ENCODE data around the gene IL5RA.

DNA sequence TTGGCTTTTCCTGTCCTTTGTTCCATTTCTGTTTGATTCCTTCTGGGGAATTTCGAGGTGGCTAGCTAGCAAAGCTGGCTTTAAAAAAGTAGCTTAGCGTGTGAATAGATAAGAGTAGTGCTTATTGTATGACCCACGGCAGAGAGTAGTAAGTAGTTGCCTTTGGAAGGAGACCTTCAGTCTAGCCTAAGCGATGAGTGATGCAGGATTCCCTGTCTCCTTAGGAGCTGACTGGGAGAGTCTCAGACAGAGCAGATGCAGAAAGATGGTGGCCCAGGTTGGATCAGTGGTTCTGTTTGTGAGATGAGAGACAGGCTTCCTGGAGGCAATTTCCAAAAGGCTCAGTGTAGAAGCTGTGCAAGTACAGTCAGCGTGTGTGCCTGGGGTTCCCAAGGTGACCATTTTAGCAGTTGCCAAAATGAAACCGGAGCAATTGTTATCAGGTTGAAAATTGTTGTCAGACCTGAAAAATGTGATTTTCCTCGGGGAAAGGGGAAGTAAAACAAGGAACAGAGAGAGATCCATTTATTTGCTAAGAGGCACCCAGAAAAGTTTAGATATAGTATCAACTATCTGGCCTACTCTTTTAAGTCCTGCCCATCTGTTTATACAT is 681 bp upstream of the IL5RA start:
- TF ChIP-seq, protein P1, sequence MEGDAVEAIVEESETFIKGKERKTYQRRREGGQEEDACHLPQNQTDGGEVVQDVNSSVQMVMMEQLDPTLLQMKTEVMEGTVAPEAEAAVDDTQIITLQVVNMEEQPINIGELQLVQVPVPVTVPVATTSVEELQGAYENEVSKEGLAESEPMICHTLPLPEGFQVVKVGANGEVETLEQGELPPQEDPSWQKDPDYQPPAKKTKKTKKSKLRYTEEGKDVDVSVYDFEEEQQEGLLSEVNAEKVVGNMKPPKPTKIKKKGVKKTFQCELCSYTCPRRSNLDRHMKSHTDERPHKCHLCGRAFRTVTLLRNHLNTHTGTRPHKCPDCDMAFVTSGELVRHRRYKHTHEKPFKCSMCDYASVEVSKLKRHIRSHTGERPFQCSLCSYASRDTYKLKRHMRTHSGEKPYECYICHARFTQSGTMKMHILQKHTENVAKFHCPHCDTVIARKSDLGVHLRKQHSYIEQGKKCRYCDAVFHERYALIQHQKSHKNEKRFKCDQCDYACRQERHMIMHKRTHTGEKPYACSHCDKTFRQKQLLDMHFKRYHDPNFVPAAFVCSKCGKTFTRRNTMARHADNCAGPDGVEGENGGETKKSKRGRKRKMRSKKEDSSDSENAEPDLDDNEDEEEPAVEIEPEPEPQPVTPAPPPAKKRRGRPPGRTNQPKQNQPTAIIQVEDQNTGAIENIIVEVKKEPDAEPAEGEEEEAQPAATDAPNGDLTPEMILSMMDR (IDR thresholded peaks at IDR 0.05) = no peak
- TF ChIP-seq POLR2AphosphoS5 (IDR thresholded peaks at IDR 0.05; ENCODE audit: low read depth, low read length) = no peak
- TF ChIP-seq REST (IDR thresholded peaks at IDR 0.05; ENCODE audit: insufficient read depth in 1 of 2, low read depth in 2 of 2, low read length in 1 of 2) = no peak

Data from Panc1 (cell line).